OCI-LY1 (cell line): ENCODE data around the gene GABRG3.

ENCODE experiments used
- H2AFZ ChIP-seq: fragments of 200-600 bp; sonication (generic), shearing (Covaris generic); 2 replicates; pipeline ENCODE4 v1.6.0; 2014; ENCODE audit warnings: antibody characterized with exemption, mild to moderate bottlenecking, low read length
- H3F3A ChIP-seq: fragments of 200-600 bp; sonication (generic), shearing (Covaris generic); 2 replicates; pipeline ENCODE4 v1.6.0; 2014; ENCODE audit warnings: mild to moderate bottlenecking, antibody characterized with exemption, low read length, moderate library complexity; ENCODE audit not compliant: insufficient read depth
- H3K27ac ChIP-seq: fragments of 200-600 bp; sonication (generic); 2 replicates; pipeline ENCODE4 v1.5.1; 2014; ENCODE audit warnings: low read length, mixed run types, mild to moderate bottlenecking, low read depth; ENCODE audit not compliant: poor library complexity, severe bottlenecking
- H3K27me3 ChIP-seq: fragments of 200-600 bp; sonication (generic); 2 replicates; pipeline ENCODE4 v1.6.0; 2014; ENCODE audit warnings: antibody characterized with exemption, mild to moderate bottlenecking, low read length, moderate library complexity; ENCODE audit not compliant: insufficient read depth
- H3K36me3 ChIP-seq: fragments of 200-600 bp; sonication (generic); 2 replicates; pipeline ENCODE4 v1.6.1; 2014; ENCODE audit warnings: mild to moderate bottlenecking, antibody characterized with exemption, low read length, moderate library complexity, mixed read lengths; ENCODE audit not compliant: insufficient read depth
- H3K4me1 ChIP-seq: fragments of 200-600 bp; sonication (generic); 2 replicates; pipeline ENCODE4 v1.5.1; 2014; ENCODE audit warnings: mild to moderate bottlenecking, low read length, moderate library complexity; ENCODE audit not compliant: insufficient read depth, severe bottlenecking
- H3K4me2 ChIP-seq: fragments of 200-600 bp; sonication (generic), shearing (Covaris generic); 2 replicates; pipeline ENCODE4 v1.6.1; 2014; ENCODE audit warnings: low read length
- H3K4me3 ChIP-seq: fragments of 200-600 bp; sonication (generic); 2 replicates; pipeline ENCODE4 v1.5.1; 2014; ENCODE audit warnings: low read length, low read depth, mild to moderate bottlenecking, mixed read lengths; ENCODE audit not compliant: poor library complexity, severe bottlenecking
- H3K79me2 ChIP-seq: fragments of 200-600 bp; shearing (Covaris generic); 2 replicates; pipeline ENCODE4 v1.6.1; 2016; ENCODE audit warnings: mixed run types, low read length, mixed read lengths; ENCODE audit not compliant: insufficient read depth
- H3K9ac ChIP-seq: fragments of 200-600 bp; sonication (generic), shearing (Covaris generic); 2 replicates; pipeline ENCODE4 v1.6.1; 2014; ENCODE audit warnings: mild to moderate bottlenecking, low read length, mixed read lengths
- H3K9me2 ChIP-seq: fragments of 200-600 bp; sonication (generic), shearing (Covaris generic); 2 replicates; pipeline ENCODE4 v1.6.1; 2014; ENCODE audit warnings: low read depth, mild to moderate bottlenecking, low read length, mixed read lengths
- H3K9me3 ChIP-seq: fragments of 200-600 bp; shearing (Covaris generic); 2 replicates; pipeline ENCODE4 v1.6.1; 2014; ENCODE audit warnings: low read length, mixed read lengths
- H4K20me1 ChIP-seq: fragments of 200-600 bp; sonication (generic), shearing (Covaris generic); 2 replicates; pipeline ENCODE4 v1.6.0; 2016; ENCODE audit warnings: mild to moderate bottlenecking, low read length; ENCODE audit not compliant: insufficient read depth
- CTCF ChIP-seq: fragments of 200-600 bp; sonication (generic), shearing (Covaris generic); IDR thresholded peaks from 2 replicates; pipeline ENCODE4 v1.5.1; 2017; ENCODE audit warnings: mild to moderate bottlenecking, antibody characterized with exemption, low read length, moderate library complexity, mixed read lengths
- EZH2 ChIP-seq: fragments of 200-600 bp; sonication (generic), shearing (Covaris generic); IDR thresholded peaks from 2 replicates; pipeline ENCODE4 v1.8.0; 2017; ENCODE audit warnings: borderline replicate concordance, mixed run types, mild to moderate bottlenecking, antibody characterized with exemption, low read length, moderate library complexity, mixed read lengths

The GABRG3 gene

GRCh38 chr15:27317736-27318135 is 346.8 kb downstream of the GABRG3 start:
- H3K27me3 ChIP-seq: no peaks in the 10 kb centered on the region
- no peak overlapping the region for H3K4me3 ChIP-seq
- no peak overlapping the region for H3K4me2 ChIP-seq
- H3K4me1 ChIP-seq: no peaks in the 10 kb centered on the region
- H3F3A ChIP-seq: no peaks in the 10 kb centered on the region
- no peaks in the 10 kb centered on the region for H3K36me3 ChIP-seq
- H3K79me2 ChIP-seq: no peaks in the 10 kb centered on the region
- H3K9me3 ChIP-seq: no peaks in the 10 kb centered on the region
- H3K9me2 ChIP-seq: no peaks in the 10 kb centered on the region
- no peak overlapping the region for H3K9ac ChIP-seq
- TF ChIP-seq EZH2: no peak
- no peak for TF ChIP-seq CTCF
- no peak overlapping the region for H2AFZ ChIP-seq
- no peaks in the 10 kb centered on the region for H4K20me1 ChIP-seq
- H3K27ac ChIP-seq: no peak overlapping the region

GRCh38 chr15:27323801-27324200 is 352.8 kb downstream of the GABRG3 start:
- H3K4me2 ChIP-seq: no peak overlapping the region
- no peak overlapping the region for H3K4me3 ChIP-seq
- H3K79me2 ChIP-seq: no peaks in the 10 kb centered on the region
- no peak for TF ChIP-seq CTCF
- no peak for TF ChIP-seq EZH2
- no peaks in the 10 kb centered on the region for H3K9me2 ChIP-seq
- H3K27me3 ChIP-seq: peaks cover 4% of the 10 kb centered on the region; the same call in 1 of the 2 replicates
- no peaks in the 10 kb centered on the region for H3K9me3 ChIP-seq
- H3K36me3 ChIP-seq: no peaks in the 10 kb centered on the region
- H3K27ac ChIP-seq: no peak overlapping the region
- H4K20me1 ChIP-seq: no peaks in the 10 kb centered on the region
- no peaks in the 10 kb centered on the region for H3F3A ChIP-seq
- no peak overlapping the region for H3K9ac ChIP-seq
- no peaks in the 10 kb centered on the region for H3K4me1 ChIP-seq
- no peak overlapping the region for H2AFZ ChIP-seq

DNA sequence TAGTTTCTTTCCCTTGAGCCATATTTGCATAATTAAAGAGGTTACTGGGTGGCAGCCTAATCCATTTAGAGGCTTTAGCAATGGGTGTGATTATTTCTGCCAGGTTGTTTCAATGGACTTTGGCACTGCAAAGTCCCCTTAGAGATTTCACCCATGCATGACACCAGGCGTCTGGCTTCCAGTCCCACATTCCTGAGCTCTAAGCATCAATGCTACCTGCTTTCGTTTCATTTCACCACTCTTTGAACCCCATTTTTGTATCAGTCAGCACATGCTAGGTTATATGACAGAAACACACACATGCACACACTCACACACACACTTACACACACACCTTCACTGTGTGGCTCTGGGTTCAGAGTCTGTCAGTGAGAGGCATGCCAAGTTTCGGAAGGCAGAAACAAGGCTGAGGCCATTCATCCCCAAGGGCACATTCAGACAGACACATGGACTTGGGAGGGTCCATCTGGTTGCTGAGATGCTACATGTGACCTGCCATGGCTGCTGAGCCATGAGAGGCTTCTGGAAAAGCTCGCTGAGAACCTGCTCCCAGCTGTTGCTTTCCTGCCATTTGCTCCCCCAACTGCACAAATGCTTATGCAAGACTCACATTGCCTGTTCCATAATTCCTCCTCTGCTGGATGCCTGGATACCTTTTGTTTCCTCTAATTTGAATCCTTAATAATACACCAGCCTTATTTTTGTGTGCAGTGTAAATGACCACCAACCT is 354.1 kb downstream of the GABRG3 start:
- H3K4me2 ChIP-seq: no peak overlapping the region
- H3K4me1 ChIP-seq: no peaks in the 10 kb centered on the region
- no peak overlapping the region for H3K4me3 ChIP-seq
- no peaks in the 10 kb centered on the region for H3K79me2 ChIP-seq
- no peaks in the 10 kb centered on the region for H3K9me2 ChIP-seq
- no peak overlapping the region for H2AFZ ChIP-seq
- H3K36me3 ChIP-seq: no peaks in the 10 kb centered on the region
- H3K27ac ChIP-seq: no peak overlapping the region
- TF ChIP-seq CTCF (no peak), EZH2 (no peak)
- no peaks in the 10 kb centered on the region for H4K20me1 ChIP-seq
- peaks cover 4% of the 10 kb centered on the region; the same call in 1 of the 2 replicates for H3K27me3 ChIP-seq
- no peaks in the 10 kb centered on the region for H3F3A ChIP-seq
- no peaks in the 10 kb centered on the region for H3K9me3 ChIP-seq
- H3K9ac ChIP-seq: no peak overlapping the region
